ENCODE data around the gene PSG4.
"Not testable (repeated sequence)": the region's sequence is repeated elsewhere in the genome, so short reads cannot be mapped to it uniquely, and the experiment has no call there.

Gene PSG4

GRCh38 chr19:43219136-43219535, 13.7 kb upstream of the PSG4 start:
- H3K27me3 Mint-ChIP-seq: peaks cover 0 to 12% of the 10 kb centered on the region in 2 donors
- not testable (repeated sequence) for H3K4me3 Mint-ChIP-seq; DNase-seq; H3K27ac Mint-ChIP-seq; ATAC-seq (replicated peaks); H3K36me3 Mint-ChIP-seq; H3K4me1 Mint-ChIP-seq
- peaks cover 15 to 16% of the 10 kb centered on the region in 2 donors for H3K9me3 Mint-ChIP-seq

- ATAC-seq (replicated peaks); H3K27ac Mint-ChIP-seq; H3K36me3 Mint-ChIP-seq; DNase-seq; H3K9me3 Mint-ChIP-seq; H3K4me3 Mint-ChIP-seq; H3K4me1 Mint-ChIP-seq: not testable (repeated sequence)
- H3K27me3 Mint-ChIP-seq: peaks cover 0 to 12% of the 10 kb centered on the region in 2 donors
Observed at GRCh38 chr19:43215881-43216280, 10.4 kb upstream of the PSG4 start.

GRCh38 chr19:43207991-43208390, 2.6 kb upstream of the PSG4 start:
- Mint-ChIP-seq H3K27me3 (peaks cover 14 to 15% of the 10 kb centered on the region in 2 donors), H3K4me1 (no peaks in the 10 kb centered on the region), H3K4me3 (no peak overlapping the region), H3K36me3 (no peaks in the 10 kb centered on the region), H3K9me3 (peaks cover 0 to 3% of the 10 kb centered on the region in 2 donors), H3K27ac (no peak overlapping the region)
- ATAC-seq (replicated peaks) (no peak), DNase-seq (no peak)

DNA sequence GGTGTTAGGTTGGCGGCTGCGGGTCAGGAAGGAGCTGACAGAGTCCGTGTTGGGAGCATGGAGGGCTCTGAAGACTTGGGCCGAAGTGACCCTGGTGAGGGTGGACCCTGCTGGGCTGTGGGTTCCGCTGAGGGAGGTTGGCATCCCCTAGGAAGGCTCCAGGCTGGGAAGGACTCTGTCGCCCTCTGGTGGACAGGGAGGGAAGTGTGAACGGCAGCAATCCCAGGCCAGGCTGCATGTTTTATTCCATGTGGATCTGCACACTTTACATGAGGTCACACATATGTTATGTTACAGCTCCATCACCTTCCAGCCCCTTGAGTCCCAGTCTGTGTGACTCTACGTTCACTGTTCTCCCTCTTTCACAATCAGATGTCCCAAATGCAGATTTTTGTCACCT, 1.7 kb upstream of the PSG4 start:
- not testable (repeated sequence) for H3K4me1 Mint-ChIP-seq; H3K36me3 Mint-ChIP-seq; H3K27ac Mint-ChIP-seq; ATAC-seq (replicated peaks); H3K4me3 Mint-ChIP-seq; H3K9me3 Mint-ChIP-seq; DNase-seq
- peaks cover 14 to 15% of the 10 kb centered on the region in 2 donors for H3K27me3 Mint-ChIP-seq

DNA sequence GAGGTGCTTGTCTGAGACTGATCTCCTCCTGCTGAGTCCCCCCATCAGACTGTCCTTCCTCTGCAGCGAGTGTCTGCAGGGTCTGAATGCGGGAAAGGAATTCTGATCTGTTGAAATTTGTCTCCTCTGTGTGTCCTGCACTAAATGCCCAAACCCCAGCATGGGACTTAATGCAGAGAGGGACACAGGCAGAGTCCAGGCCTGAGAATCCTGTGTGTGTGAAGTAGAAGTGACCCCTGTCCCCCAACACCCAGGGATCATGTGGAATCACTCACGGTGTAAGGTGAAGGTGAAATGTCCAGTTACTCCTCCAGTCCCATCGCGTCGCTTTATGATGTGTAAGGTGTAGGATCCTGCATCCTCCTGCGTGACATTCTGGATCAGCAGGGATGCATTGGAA, 1.8 kb downstream of the PSG4 start:
- not testable (repeated sequence) for H3K4me1 Mint-ChIP-seq; DNase-seq; H3K27ac Mint-ChIP-seq; H3K9me3 Mint-ChIP-seq; H3K4me3 Mint-ChIP-seq; ATAC-seq (replicated peaks); H3K36me3 Mint-ChIP-seq
- H3K27me3 Mint-ChIP-seq: peaks cover 8 to 13% of the 10 kb centered on the region in 2 donors

GRCh38 chr19:43201891-43202290, 3.5 kb downstream of the PSG4 start:
- not testable (repeated sequence) for H3K4me1 Mint-ChIP-seq; ATAC-seq (replicated peaks); DNase-seq; H3K9me3 Mint-ChIP-seq; H3K36me3 Mint-ChIP-seq; H3K4me3 Mint-ChIP-seq; H3K27ac Mint-ChIP-seq
- peaks cover 8 to 15% of the 10 kb centered on the region in 2 donors for H3K27me3 Mint-ChIP-seq

- H3K4me1 Mint-ChIP-seq; DNase-seq; H3K9me3 Mint-ChIP-seq; ATAC-seq (replicated peaks); H3K27ac Mint-ChIP-seq; H3K4me3 Mint-ChIP-seq; H3K36me3 Mint-ChIP-seq: not testable (repeated sequence)
- peaks cover 8 to 15% of the 10 kb centered on the region in 2 donors for H3K27me3 Mint-ChIP-seq
Observed at GRCh38 chr19:43201337-43201801, 4.1 kb downstream of the PSG4 start.

GRCh38 chr19:43198686-43199419, 6.6 kb downstream of the PSG4 start:
- not testable (repeated sequence) for H3K9me3 Mint-ChIP-seq; DNase-seq; H3K27me3 Mint-ChIP-seq; ATAC-seq (replicated peaks); H3K36me3 Mint-ChIP-seq; H3K4me3 Mint-ChIP-seq; H3K4me1 Mint-ChIP-seq; H3K27ac Mint-ChIP-seq

DNA sequence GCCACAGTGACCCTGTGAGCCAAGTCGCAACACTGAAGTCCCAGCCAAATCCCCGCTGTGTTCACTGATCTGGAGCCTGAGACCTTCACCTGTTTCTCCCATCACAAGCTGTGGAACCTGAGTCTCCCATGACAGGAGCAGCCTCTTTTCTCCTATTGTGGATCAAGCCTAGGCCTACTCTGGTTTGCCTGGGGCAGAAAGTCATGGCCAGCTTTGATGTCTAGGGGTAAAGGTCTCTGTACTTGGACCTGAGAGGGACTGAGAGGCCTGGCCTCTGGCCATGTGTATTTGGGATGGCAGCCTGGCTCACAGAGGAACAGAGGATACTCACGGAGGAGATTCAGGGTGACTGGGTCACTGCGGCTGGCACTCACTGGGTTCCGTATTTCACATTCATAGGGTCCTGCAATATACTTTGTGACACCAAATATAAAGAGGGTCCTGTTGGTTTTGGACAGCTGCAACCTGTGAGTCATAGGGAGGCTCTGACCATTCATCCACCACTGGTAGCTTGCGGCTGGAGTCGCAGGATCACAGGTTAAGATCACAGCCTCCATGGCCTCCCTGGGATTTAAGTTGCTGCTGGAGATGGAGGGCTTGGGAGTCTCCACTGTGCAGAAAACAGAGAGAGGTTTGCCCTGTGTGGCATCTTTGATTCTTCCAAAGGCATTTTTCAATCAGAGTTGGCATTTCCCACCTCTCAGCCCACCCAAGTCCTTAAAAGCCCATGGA, 7.6 kb downstream of the PSG4 start:
- DNase-seq; H3K27me3 Mint-ChIP-seq; H3K27ac Mint-ChIP-seq; H3K36me3 Mint-ChIP-seq; H3K4me1 Mint-ChIP-seq; ATAC-seq (replicated peaks); H3K9me3 Mint-ChIP-seq; H3K4me3 Mint-ChIP-seq: not testable (repeated sequence)

GRCh38 chr19:43194397-43194796, 11.0 kb downstream of the PSG4 start:
- not testable (repeated sequence) for H3K9me3 Mint-ChIP-seq; H3K36me3 Mint-ChIP-seq; ATAC-seq (replicated peaks); H3K27ac Mint-ChIP-seq; H3K4me1 Mint-ChIP-seq; H3K4me3 Mint-ChIP-seq; DNase-seq
- peaks cover 12 to 22% of the 10 kb centered on the region in 2 donors for H3K27me3 Mint-ChIP-seq

GRCh38 chr19:43192381-43193155, 12.9 kb downstream of the PSG4 start:
- H3K9me3 Mint-ChIP-seq; H3K27ac Mint-ChIP-seq; DNase-seq; ATAC-seq (replicated peaks); H3K36me3 Mint-ChIP-seq; H3K4me3 Mint-ChIP-seq; H3K4me1 Mint-ChIP-seq: not testable (repeated sequence)
- H3K27me3 Mint-ChIP-seq: peaks cover 13 to 23% of the 10 kb centered on the region in 2 donors

- H3K36me3 Mint-ChIP-seq; H3K9me3 Mint-ChIP-seq; ATAC-seq (replicated peaks); H3K4me3 Mint-ChIP-seq; H3K4me1 Mint-ChIP-seq; H3K27ac Mint-ChIP-seq; DNase-seq: not testable (repeated sequence)
- peaks cover 32 to 35% of the 10 kb centered on the region in 2 donors for H3K27me3 Mint-ChIP-seq
Observed at GRCh38 chr19:43188092-43188491, 17.3 kb downstream of the PSG4 start.

DNA sequence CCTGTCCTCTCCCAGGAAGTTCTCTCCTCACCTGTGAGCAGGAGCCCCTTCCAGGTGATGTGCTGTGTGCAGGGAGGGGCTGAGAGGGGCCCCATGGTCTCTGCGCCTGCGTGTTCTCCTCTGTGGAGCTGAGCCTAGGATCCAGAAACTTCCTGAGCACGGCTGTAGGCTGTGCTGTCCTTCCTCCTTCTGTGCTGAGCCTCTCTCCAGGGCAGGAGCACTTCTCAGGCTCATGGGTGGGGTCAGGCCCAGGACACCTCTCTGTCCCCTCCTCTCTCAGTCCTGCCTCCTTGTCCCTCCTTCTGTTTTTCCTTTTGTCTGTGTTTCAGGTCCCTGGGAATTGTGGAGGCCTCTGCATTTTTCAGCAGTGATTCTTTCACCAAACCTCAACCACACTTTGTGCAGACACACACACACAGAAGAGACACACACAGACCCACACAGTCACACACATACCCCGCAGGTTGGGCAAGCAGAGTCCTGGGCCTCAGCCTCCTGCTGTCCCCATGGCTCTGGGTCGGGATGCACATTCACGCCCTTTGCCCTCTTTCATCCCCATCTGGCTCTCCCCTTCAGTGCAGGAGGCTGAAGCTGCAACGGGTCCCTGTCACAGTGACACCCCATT, 19.0 kb downstream of the PSG4 start, which contains the start of gene PSG5:
PSG5 (minus strand) TSS at position 226 of the 625 bp plus-strand sequence; CDS start at position 95, 131 bp downstream.
- H3K27ac Mint-ChIP-seq; H3K36me3 Mint-ChIP-seq; ATAC-seq (replicated peaks); DNase-seq; H3K4me1 Mint-ChIP-seq; H3K9me3 Mint-ChIP-seq; H3K4me3 Mint-ChIP-seq: not testable (repeated sequence)
- peaks cover 28 to 31% of the 10 kb centered on the region in 2 donors for H3K27me3 Mint-ChIP-seq
